GM12875 (cell line): ENCODE results near the gene KRT222.

Source experiments
- H3K4me3 ChIP-seq: one replicate; pipeline ENCODE4 v1.5.1; 2011; ENCODE audit warnings: low read depth, low read length, control low read depth
- CTCF ChIP-seq: IDR thresholded peaks from 2 replicates; pipeline ENCODE4 v1.5.1; 2011; ENCODE audit warnings: low read depth, mild to moderate bottlenecking, control low read depth, inconsistent platforms, low read length, moderate library complexity, borderline replicate concordance; ENCODE audit not compliant: insufficient read depth

KRT222 gene

DNA sequence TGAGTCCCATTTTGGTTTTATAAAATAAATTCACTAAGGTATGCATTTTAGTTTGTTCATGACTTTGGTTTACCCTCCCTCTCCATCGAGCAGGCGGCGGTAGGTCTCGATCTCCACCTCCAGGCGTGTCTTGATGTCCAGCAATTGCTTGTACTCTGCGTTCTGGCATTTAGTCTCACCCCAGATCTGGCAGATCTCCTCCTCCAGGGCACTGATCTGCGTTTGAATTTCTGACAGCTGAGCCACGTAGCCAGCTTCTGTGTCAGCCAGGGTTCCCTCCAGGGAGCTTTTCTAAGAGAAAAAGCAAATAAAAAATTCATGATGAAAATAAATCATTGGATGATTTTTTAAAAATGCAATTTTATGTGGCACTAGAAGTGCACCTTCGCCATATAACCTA lies 34.4 kb upstream of the KRT222 start:
- no peak overlapping the region for H3K4me3 ChIP-seq
- TF ChIP-seq CTCF = no peak

- H3K4me3 ChIP-seq = no peak overlapping the region
- no peak for TF ChIP-seq CTCF
Observed at GRCh38 chr17:40697297-40697696, 32.3 kb upstream of the KRT222 start.

DNA sequence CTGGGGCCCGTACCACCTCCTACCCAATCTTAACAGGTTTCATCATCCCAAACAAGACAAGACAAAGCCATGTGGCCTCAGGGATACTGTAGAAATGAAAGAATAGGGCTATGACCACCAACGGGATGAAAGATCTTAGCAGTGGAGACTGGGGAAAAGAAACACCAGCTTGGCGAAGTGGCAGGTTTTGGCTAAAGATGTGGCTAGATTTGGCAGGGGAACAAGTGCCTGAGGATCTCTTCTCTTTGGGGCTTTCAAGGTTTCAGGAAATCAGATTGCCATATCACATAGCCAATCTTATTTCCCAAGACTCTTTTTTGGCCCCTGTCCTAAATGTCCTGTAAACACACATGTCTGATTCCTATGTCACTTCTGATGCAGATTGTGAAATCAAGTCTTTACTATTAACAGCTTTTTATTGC lies 31.7 kb upstream of the KRT222 start:
- H3K4me3 ChIP-seq = no peak overlapping the region
- TF ChIP-seq CTCF = no peak

GRCh38 chr17:40695874-40696472 lies 31.0 kb upstream of the KRT222 start:
- no peak overlapping the region for H3K4me3 ChIP-seq
- no peak for TF ChIP-seq CTCF

GRCh38 chr17:40694584-40694983 lies 29.6 kb upstream of the KRT222 start:
- no peak overlapping the region for H3K4me3 ChIP-seq
- no peak for TF ChIP-seq CTCF

DNA sequence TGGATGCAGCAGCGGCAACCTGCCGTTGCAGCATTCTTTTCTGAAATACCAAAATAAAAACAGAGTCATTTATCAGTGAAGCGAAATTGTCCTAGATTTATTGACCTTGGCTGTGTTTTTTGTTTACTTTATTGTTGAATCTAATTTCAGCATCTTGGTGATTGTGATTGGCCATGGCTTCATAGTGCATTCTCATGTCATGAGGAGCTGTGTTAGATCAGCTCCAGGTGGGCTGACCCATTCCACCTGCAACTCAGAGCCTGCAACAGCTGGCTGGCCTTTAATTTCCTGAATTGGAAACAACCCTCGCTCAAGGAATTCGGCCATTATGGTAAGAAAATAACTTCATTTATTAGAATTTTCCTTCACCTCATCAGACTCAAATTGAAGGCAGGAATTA lies 22.1 kb upstream of the KRT222 start:
- no peak for TF ChIP-seq CTCF
- H3K4me3 ChIP-seq = no peak overlapping the region

- no peak for TF ChIP-seq CTCF
- no peak overlapping the region for H3K4me3 ChIP-seq
Observed at GRCh38 chr17:40686192-40686591, 21.2 kb upstream of the KRT222 start.
